NB4 (cell line): ENCODE data around the gene PDCD4.

Source experiments
- MYC ChIP-seq: IDR thresholded peaks from 2 replicates; pipeline ENCODE4 v1.6.1; 2011; ENCODE audit warnings: low read depth, low read length
- TF ChIP-seq, protein P1 (sequence below): IDR thresholded peaks from one replicate; pipeline ENCODE4 v1.5.1; 2012; ENCODE audit warnings: low read depth, low read length

DNA sequence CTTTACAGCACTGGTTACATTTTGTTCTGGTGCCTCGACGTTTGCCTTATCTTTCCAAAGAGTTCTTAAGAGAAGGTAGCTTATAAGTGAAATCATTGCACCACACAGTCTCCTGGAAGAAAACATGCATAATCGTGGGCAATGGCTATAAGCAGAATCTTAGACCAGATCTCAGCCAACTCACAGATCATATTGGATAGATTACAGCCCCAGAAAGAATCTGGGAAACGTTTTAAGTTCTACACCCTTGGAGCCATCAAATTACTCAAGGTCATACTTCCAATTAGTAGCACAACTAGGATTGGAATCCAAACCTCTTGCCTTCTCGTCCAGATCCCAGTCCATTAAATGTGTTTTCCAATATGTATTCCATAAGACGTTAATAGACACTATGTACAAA is 8.8 kb upstream of the PDCD4 start:
- TF ChIP-seq MYC, result no peak
- TF ChIP-seq, protein P1, sequence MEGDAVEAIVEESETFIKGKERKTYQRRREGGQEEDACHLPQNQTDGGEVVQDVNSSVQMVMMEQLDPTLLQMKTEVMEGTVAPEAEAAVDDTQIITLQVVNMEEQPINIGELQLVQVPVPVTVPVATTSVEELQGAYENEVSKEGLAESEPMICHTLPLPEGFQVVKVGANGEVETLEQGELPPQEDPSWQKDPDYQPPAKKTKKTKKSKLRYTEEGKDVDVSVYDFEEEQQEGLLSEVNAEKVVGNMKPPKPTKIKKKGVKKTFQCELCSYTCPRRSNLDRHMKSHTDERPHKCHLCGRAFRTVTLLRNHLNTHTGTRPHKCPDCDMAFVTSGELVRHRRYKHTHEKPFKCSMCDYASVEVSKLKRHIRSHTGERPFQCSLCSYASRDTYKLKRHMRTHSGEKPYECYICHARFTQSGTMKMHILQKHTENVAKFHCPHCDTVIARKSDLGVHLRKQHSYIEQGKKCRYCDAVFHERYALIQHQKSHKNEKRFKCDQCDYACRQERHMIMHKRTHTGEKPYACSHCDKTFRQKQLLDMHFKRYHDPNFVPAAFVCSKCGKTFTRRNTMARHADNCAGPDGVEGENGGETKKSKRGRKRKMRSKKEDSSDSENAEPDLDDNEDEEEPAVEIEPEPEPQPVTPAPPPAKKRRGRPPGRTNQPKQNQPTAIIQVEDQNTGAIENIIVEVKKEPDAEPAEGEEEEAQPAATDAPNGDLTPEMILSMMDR, result no peak
